ENCODE measurements around the gene KNL1. TPM values are rescaled to one million over a fixed set of nuclear protein-coding genes. Genes with fewer than 3 reads are reported as not detected.
A peak's percentile ranks its signal among the peaks of the same experiment; 100 is the strongest.

The KNL1 gene, protein sequence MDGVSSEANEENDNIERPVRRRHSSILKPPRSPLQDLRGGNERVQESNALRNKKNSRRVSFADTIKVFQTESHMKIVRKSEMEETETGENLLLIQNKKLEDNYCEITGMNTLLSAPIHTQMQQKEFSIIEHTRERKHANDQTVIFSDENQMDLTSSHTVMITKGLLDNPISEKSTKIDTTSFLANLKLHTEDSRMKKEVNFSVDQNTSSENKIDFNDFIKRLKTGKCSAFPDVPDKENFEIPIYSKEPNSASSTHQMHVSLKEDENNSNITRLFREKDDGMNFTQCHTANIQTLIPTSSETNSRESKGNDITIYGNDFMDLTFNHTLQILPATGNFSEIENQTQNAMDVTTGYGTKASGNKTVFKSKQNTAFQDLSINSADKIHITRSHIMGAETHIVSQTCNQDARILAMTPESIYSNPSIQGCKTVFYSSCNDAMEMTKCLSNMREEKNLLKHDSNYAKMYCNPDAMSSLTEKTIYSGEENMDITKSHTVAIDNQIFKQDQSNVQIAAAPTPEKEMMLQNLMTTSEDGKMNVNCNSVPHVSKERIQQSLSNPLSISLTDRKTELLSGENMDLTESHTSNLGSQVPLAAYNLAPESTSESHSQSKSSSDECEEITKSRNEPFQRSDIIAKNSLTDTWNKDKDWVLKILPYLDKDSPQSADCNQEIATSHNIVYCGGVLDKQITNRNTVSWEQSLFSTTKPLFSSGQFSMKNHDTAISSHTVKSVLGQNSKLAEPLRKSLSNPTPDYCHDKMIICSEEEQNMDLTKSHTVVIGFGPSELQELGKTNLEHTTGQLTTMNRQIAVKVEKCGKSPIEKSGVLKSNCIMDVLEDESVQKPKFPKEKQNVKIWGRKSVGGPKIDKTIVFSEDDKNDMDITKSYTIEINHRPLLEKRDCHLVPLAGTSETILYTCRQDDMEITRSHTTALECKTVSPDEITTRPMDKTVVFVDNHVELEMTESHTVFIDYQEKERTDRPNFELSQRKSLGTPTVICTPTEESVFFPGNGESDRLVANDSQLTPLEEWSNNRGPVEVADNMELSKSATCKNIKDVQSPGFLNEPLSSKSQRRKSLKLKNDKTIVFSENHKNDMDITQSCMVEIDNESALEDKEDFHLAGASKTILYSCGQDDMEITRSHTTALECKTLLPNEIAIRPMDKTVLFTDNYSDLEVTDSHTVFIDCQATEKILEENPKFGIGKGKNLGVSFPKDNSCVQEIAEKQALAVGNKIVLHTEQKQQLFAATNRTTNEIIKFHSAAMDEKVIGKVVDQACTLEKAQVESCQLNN (N-terminal part only)
- 10 to 100 TPM in 1 of 4 donors, 1 to 10 TPM in 3; 8.1 to 11.0 (median 8.9) TPM for polyA plus RNA-seq
- long read RNA-seq, donor 1 = 0 reads
- long read RNA-seq, donor 2, full-length matches to known transcripts = 1 of 1 reads
- long read RNA-seq, donor 2, partial matches to known transcripts = 0 of 1 reads
- long read RNA-seq, donor 2, other reads (novel, unspliced or antisense) = 0 of 1 reads
- long read RNA-seq, donor 3, full-length matches to known transcripts = 1 of 1 reads
- long read RNA-seq, donor 3, partial matches to known transcripts = 0 of 1 reads
- long read RNA-seq, donor 3, other reads (novel, unspliced or antisense) = 0 of 1 reads
- long read RNA-seq, donor 4 = 0 reads
- long read RNA-seq, donor 5 = 0 reads
- long read RNA-seq, donor 6 = 0 reads
- long read RNA-seq, donor 7, full-length matches to known transcripts = 6 of 6 reads
- long read RNA-seq, donor 7, partial matches to known transcripts = 0 of 6 reads
- long read RNA-seq, donor 7, other reads (novel, unspliced or antisense) = 0 of 6 reads
- long read RNA-seq, donor 8 = 0 reads
- long read RNA-seq, donor 9 = 0 reads
- long read RNA-seq, donor 10, full-length matches to known transcripts = 3 of 41 reads
- long read RNA-seq, donor 10, partial matches to known transcripts = 14 of 41 reads
- long read RNA-seq, donor 10, other reads (novel, unspliced or antisense) = 24 of 41 reads

- Histone ChIP-seq H3K9me3 (ENCODE audit: control insufficient read depth in 2 of 2, insufficient read depth in 1 of 2, low read depth in 1 of 2, low read length in 1 of 2) (no peaks in the 10 kb centered on the region), H3K4me1 (ENCODE audit: control insufficient read depth in 3 of 3, insufficient read depth in 2 of 3, low read depth in 1 of 3, low read length in 2 of 3) (peaks cover 0 to 15% (median 2%) of the 10 kb centered on the region in 3 donors), H3K27ac (ENCODE audit: low read depth in 1 of 3, low read length in 2 of 3) (peak within 1 kb of the TSS; percentile 78 to 98 (median 96)), H3K27me3 (ENCODE audit: control insufficient read depth in 3 of 3, insufficient read depth in 3 of 3, low read length in 3 of 3) (no peaks in the 10 kb centered on the region), H3K36me3 (ENCODE audit: control insufficient read depth in 3 of 3, insufficient read depth in 2 of 3, low read depth in 1 of 3, low read length in 3 of 3) (no peaks in the 10 kb centered on the region), H3K4me3 (ENCODE audit: low read depth in 1 of 3, low read length in 3 of 3) (peak within 1 kb of the TSS; percentile 56 to 84 (median 77))
- 2 to 3% (median 3%) methylated on average over 41 of the region's 41 CpGs for WGBS, 3 donors
- DNase-seq = peak; percentile 97 to 98
- no peak for FAIRE-seq
These were observed at the start of gene KNL1 for GRCh38 chr15:40593588-40594428. TSS of gene KNL1 (plus strand) at chr15:40594249. CDS start at chr15:40602932, 8,683 bp downstream.

DNA sequence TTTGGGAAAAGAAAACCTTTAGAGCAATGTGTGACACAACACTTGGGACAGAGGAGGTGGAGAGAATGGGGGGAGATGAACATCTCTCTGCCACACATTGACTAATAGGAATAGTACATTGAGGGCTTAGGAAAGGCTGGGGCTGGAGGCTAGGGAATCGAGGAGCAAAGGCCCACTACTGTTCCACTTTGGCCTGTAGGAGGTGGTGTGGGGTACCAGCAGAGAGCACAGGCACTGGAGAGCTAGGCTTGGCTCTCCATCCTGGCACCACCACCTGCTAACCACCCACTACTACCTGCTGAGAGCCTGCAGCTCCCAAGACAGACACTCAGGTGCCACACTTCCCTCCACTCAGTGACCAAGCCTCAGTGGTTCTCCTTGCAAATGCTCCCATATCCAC lies 48.6 kb upstream of the KNL1 start:
- Histone ChIP-seq H3K27me3 (ENCODE audit: control insufficient read depth in 3 of 3, insufficient read depth in 3 of 3, low read length in 3 of 3) (no peaks in the 10 kb centered on the region), H3K9me3 (ENCODE audit: control insufficient read depth in 2 of 2, insufficient read depth in 1 of 2, low read depth in 1 of 2, low read length in 1 of 2) (no peaks in the 10 kb centered on the region), H3K4me1 (ENCODE audit: control insufficient read depth in 3 of 3, insufficient read depth in 2 of 3, low read depth in 1 of 3, low read length in 2 of 3) (no peaks in the 10 kb centered on the region), H3K36me3 (ENCODE audit: control insufficient read depth in 3 of 3, insufficient read depth in 2 of 3, low read depth in 1 of 3, low read length in 3 of 3) (peaks cover 0 to 16% (median 0%) of the 10 kb centered on the region in 3 donors), H3K27ac (ENCODE audit: low read depth in 1 of 3, low read length in 2 of 3) (no peak overlapping the region), H3K4me3 (ENCODE audit: low read depth in 1 of 3, low read length in 3 of 3) (no peak overlapping the region)
- DNase-seq (no peak), FAIRE-seq (no peak)
- WGBS, 3 donors = 64 to 74% (median 73%) methylated on average over 1 of the region's 1 CpG

DNA sequence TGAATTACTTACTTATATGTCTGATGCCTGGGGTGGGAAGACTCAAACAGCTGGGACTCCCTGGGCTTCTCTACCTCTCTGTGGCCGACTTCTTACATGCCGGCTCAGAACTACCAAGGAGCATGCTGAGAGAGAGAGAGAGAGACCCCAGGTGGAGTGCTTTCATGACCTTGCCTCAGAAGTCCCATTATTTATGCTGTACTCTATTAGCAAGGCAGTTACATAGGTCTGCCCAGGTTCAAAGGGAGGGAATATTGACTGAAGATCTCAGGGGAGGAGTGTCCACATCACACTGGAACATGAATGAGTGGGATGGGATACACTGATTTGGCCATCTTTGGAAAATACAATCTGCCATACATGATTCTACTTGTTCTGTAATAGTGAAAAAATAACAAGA lies 45.4 kb upstream of the KNL1 start:
- Histone ChIP-seq H3K36me3 (ENCODE audit: control insufficient read depth in 3 of 3, insufficient read depth in 2 of 3, low read depth in 1 of 3, low read length in 3 of 3) (peaks cover 0 to 35% (median 5%) of the 10 kb centered on the region in 3 donors), H3K4me3 (ENCODE audit: low read depth in 1 of 3, low read length in 3 of 3) (no peak overlapping the region), H3K27me3 (ENCODE audit: control insufficient read depth in 3 of 3, insufficient read depth in 3 of 3, low read length in 3 of 3) (no peaks in the 10 kb centered on the region), H3K4me1 (ENCODE audit: control insufficient read depth in 3 of 3, insufficient read depth in 2 of 3, low read depth in 1 of 3, low read length in 2 of 3) (no peaks in the 10 kb centered on the region), H3K27ac (ENCODE audit: low read depth in 1 of 3, low read length in 2 of 3) (no peak overlapping the region), H3K9me3 (ENCODE audit: control insufficient read depth in 2 of 2, insufficient read depth in 1 of 2, low read depth in 1 of 2, low read length in 1 of 2) (no peaks in the 10 kb centered on the region)
- FAIRE-seq = no peak
- DNase-seq = no peak
- 90 to 100% (median 97%) methylated on average over 2 of the region's 2 CpGs for WGBS, 3 donors

GRCh38 chr15:40549894-40550293 lies 44.2 kb upstream of the KNL1 start:
- H3K9me3 ChIP-seq (ENCODE audit: control insufficient read depth in 2 of 2, insufficient read depth in 1 of 2, low read depth in 1 of 2, low read length in 1 of 2) = no peaks in the 10 kb centered on the region
- no peak overlapping the region for H3K4me3 ChIP-seq (ENCODE audit: low read depth in 1 of 3, low read length in 3 of 3)
- H3K4me1 ChIP-seq (ENCODE audit: control insufficient read depth in 3 of 3, insufficient read depth in 2 of 3, low read depth in 1 of 3, low read length in 2 of 3) = no peaks in the 10 kb centered on the region
- peak overlapping the region in 1 of 3 donors; percentile 0 for H3K27ac ChIP-seq (ENCODE audit: low read depth in 1 of 3, low read length in 2 of 3)
- FAIRE-seq = no peak
- no peaks in the 10 kb centered on the region for H3K27me3 ChIP-seq (ENCODE audit: control insufficient read depth in 3 of 3, insufficient read depth in 3 of 3, low read length in 3 of 3)
- peaks cover 0 to 42% (median 5%) of the 10 kb centered on the region in 3 donors for H3K36me3 ChIP-seq (ENCODE audit: control insufficient read depth in 3 of 3, insufficient read depth in 2 of 3, low read depth in 1 of 3, low read length in 3 of 3)
- WGBS, 3 donors = 82 to 84% (median 83%) methylated on average over 9 of the region's 9 CpGs
- DNase-seq = no peak

DNA sequence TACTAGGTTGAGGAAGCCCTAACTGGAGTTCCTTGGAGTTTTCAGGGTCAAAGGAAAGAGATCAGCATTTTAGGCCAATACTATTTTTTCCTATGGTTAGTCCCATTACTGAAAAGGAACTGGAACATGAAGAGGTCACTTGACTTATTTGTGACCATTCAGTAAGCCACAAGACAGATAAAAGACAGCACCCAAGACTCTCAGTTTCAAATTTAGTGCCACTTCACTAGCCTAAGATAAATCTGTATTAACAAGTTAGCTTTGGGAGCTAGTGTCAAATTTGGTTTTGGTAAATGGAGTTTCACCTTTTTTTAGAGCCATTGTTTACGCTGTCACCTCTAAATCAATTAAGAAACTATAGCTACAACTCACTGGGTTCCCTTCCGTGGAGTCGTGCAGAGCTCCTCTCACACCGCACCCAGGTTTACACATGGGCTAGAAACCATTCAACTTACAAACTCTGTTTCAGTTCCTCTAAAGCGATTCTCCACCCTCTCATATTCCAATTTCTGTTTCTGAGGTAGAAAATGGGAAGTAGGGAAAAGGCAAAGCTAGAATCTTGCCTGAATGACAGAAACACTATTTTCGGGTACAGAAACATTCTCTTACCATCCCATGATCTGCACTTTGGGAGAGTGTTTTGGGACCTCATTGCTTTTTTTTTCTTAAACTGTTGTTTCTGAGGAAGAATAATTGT lies 43.6 kb upstream of the KNL1 start:
- H3K4me3 ChIP-seq (ENCODE audit: low read depth in 1 of 3, low read length in 3 of 3) = no peak overlapping the region
- H3K4me1 ChIP-seq (ENCODE audit: control insufficient read depth in 3 of 3, insufficient read depth in 2 of 3, low read depth in 1 of 3, low read length in 2 of 3) = no peaks in the 10 kb centered on the region
- DNase-seq = no peak
- H3K36me3 ChIP-seq (ENCODE audit: control insufficient read depth in 3 of 3, insufficient read depth in 2 of 3, low read depth in 1 of 3, low read length in 3 of 3) = peaks cover 0 to 41% (median 5%) of the 10 kb centered on the region in 3 donors
- FAIRE-seq = no peak
- H3K27ac ChIP-seq (ENCODE audit: low read depth in 1 of 3, low read length in 2 of 3) = no peak overlapping the region
- H3K9me3 ChIP-seq (ENCODE audit: control insufficient read depth in 2 of 2, insufficient read depth in 1 of 2, low read depth in 1 of 2, low read length in 1 of 2) = no peaks in the 10 kb centered on the region
- 85 to 91% (median 90%) methylated on average over 6 of the region's 6 CpGs for WGBS, 3 donors
- no peaks in the 10 kb centered on the region for H3K27me3 ChIP-seq (ENCODE audit: control insufficient read depth in 3 of 3, insufficient read depth in 3 of 3, low read length in 3 of 3)

- DNase-seq (no peak), FAIRE-seq (no peak)
- no peak overlapping the region for H3K27ac ChIP-seq (ENCODE audit: low read depth in 1 of 3, low read length in 2 of 3)
- 81 to 90% (median 84%) methylated on average over 4 of the region's 4 CpGs for whole genome bisulfite sequencing, 3 donors
- no peaks in the 10 kb centered on the region for H3K9me3 ChIP-seq (ENCODE audit: control insufficient read depth in 2 of 2, insufficient read depth in 1 of 2, low read depth in 1 of 2, low read length in 1 of 2)
- H3K36me3 ChIP-seq (ENCODE audit: control insufficient read depth in 3 of 3, insufficient read depth in 2 of 3, low read depth in 1 of 3, low read length in 3 of 3) = peaks cover 2 to 42% (median 10%) of the 10 kb centered on the region in 3 donors
- no peak overlapping the region for H3K4me3 ChIP-seq (ENCODE audit: low read depth in 1 of 3, low read length in 3 of 3)
- no peaks in the 10 kb centered on the region for H3K4me1 ChIP-seq (ENCODE audit: control insufficient read depth in 3 of 3, insufficient read depth in 2 of 3, low read depth in 1 of 3, low read length in 2 of 3)
- H3K27me3 ChIP-seq (ENCODE audit: control insufficient read depth in 3 of 3, insufficient read depth in 3 of 3, low read length in 3 of 3) = no peaks in the 10 kb centered on the region
These were observed 39.9 kb upstream of the KNL1 start for GRCh38 chr15:40554161-40554525.
